Effector CD4-positive, alpha-beta T cell (primary cell): ENCODE measurements around the gene SLIT3.

Experiments
- DNase-seq: peaks from one replicate; pipeline ENCODE4 v3.0.0-alpha.2; 2020

Gene SLIT3

DNA sequence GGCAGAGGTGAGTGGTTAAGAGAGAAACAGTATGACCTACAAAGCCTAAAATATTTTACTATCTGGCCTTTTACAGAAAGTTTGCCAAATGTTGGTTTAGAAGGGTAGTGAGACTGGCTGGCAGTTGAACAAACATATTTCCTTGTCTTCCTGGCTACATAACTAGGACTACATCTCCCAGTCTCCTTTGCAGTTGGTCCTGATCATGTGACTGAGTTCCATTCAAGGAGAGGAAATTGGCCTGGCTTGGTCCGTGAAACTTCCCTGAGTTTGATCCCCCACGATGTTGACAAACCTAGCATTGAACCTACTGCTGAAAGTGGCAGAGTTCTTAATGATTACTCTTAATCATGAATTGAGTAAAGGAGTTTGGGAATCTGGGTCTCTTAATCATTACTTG, 280.8 kb downstream of the SLIT3 start:
- no peak for DNase-seq

- DNase-seq: no peak
Measured at GRCh38 chr5:169018925-169019324, 282.0 kb downstream of the SLIT3 start.

- no peak for DNase-seq
Measured at GRCh38 chr5:169015991-169016390, 284.9 kb downstream of the SLIT3 start.

DNA sequence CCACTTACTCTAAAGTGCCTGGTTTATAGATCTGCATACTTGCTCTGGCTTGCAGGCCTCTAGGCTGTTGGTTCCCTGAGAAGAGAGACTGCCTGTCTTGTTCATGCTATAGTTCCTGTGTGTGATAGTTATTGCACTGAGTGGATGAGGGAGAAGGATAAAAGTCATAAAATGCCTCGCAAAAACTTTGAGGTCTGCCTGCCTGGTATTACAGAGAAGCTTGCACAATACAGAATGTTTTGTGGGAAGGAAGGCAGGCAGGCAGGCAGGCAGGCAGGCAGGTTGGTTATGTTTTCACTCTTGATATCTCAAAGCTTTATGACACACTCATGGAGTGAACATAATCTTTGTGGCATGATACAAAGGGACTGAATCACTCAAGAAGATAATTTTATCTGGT, 287.1 kb downstream of the SLIT3 start:
- DNase-seq: no peak

DNA sequence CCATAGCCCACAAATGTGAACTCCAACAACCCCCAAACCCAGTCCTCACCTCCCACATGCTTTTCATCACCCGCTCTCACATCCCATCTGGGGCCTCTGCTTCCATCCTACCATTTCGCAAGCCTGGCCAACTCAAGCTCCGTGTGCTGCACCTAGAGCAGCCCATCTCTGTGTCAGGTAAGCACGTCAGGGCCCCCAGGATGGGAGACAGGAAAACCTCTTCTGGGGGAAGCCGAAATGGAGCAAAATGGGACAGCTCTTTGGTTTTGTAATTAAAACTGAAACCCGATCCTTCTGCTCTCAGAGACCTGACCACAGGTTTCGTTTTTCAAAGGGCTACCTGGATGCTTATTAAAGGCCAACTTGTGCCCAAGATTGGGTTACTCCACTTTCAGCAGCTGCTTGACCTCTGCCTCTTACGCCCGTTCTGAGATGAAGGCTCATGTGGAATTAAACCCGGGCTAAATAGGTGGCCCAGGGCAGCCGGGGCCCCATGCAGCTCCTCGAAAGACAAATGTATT, 287.7 kb downstream of the SLIT3 start:
- no peak for DNase-seq

DNA sequence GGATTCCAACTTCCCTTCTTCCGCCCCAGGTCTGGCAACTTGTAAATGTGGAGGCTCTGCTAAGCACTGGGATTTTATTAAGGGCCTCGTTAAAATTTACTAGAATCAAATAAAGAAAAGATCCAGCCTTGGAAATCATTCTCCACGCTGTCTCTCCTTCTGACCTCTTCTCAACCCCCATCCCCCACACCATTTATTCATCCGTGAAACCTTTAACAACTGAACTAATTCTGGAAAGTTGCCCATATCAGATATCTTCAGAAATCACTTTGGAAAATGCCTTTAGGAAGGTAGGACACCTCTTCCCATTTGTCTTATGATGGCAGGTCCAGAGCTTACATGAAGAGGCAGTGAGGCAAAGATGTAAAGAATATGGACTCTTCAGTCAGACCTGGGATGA, 288.5 kb downstream of the SLIT3 start:
- no peak for DNase-seq

DNA sequence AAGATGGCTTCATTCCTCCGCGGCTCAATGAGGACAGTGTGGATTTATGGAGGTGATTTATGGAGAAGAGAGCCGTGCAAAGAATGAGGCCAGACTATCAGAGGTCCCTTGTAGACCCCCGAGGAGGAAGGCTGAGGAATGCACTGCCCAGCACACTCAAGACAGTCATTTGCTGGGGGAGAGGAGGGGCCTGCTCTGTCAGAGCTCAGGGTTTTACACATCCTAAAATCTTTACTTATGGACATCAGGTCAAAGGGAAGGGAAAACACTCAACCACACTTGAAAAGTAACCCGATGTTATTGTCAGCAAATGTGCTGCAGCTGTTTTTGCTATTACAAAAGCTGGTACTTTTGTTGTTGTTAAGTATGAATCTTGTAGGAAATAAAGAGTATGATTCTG, 289.5 kb downstream of the SLIT3 start:
- no peak for DNase-seq

DNA sequence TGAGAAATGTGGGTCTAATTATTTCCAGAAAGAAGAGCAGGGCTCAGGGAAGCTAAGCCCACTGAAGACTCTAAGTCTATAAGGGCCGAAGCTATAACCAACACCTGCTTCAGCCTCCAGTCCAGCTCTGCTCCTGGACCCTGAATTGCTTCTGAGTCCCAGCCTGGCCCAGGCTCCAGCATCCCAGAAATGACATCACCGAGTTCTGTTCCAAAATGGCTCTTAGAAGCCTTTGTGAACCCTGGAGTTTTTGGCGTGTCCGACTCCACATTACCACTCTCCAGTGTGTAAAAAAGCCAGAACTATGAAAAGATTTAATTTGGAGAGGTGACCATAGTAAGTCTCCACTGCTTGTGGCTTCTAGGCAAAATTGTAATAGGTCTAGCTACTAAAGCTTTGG, 289.9 kb downstream of the SLIT3 start:
- DNase-seq: no peak

DNA sequence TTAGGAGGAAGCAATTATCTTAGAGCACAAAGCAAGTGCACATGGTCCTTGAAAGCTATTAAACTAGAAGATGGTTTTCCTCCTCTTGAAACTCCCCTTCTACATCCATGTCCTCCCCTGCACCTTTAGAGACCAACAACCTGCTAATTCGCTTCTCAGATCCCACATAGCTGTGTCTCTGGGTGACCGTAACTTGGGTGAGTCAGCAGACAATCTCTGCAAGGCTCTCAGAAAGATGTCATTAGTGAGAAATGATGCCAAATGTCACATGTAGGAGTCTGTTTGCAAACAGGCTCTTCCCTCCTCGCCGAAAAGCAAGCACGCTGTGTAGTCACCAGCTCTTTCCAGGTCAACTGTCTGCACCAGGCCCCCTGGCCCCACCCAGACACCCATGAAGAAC, 291.8 kb downstream of the SLIT3 start:
- no peak for DNase-seq

DNA sequence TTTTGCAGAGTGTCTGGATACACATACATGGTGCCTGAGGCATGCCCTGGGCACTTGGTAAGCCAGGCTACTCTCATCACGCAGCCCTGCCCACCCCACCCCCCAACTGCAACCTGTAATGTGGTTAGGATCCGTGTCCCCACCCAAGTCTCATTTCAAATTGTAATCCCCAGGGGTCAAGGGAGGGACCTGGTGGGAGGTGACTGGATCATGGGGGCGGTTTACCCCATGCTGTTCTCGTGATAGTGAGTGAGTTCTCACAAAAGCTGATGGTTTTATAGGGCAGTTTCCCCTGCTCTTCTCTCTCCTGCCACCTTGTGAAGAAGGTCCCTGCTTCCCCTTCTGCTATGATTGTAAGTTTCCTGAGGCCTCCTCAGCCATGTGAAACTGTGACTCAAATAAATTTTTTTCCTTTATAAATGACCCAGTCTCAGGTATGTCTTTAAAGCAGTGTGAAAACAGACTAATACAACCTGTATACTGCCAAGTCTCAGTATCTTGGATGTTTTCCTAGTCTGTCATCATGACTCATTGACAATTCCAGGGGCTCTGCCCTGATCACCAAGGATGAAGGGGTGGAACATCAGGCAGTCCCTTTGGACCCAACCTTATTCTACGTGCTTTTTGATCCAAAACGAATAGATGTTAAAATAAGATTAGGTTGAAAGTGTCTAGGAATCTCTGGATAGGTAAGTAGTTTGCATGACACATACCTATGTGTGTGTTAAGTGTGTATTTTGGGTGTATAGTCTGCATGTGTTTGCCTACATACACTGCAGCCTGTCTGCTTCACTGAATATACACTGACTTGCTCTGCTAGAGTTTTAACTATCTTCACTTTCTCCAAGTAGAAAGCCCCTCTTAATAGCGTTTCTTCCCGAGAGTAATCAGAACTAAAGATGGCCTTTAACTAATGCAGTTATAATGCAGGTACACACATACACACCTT, 293.8 kb downstream of the SLIT3 start:
- DNase-seq: no peak

DNA sequence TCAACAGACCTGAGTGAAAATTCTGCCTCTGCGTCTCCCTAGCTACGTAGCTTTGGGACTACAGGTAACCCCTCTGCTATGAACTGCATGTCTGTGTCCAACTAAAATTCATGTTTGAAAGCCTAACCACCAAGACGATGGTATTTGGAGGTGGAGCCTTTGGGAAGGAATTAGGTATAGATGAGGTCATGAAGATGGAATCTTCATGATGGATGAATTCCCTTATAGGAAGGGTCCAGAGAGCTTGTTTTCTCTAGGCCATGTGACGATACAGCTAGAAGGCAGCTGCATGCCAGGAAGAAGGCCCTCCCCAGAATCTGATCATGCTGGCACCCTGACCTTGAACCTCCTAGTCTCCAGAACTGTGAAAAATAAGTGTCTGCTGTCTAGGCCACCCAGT, 296.4 kb downstream of the SLIT3 start:
- no peak for DNase-seq

DNA sequence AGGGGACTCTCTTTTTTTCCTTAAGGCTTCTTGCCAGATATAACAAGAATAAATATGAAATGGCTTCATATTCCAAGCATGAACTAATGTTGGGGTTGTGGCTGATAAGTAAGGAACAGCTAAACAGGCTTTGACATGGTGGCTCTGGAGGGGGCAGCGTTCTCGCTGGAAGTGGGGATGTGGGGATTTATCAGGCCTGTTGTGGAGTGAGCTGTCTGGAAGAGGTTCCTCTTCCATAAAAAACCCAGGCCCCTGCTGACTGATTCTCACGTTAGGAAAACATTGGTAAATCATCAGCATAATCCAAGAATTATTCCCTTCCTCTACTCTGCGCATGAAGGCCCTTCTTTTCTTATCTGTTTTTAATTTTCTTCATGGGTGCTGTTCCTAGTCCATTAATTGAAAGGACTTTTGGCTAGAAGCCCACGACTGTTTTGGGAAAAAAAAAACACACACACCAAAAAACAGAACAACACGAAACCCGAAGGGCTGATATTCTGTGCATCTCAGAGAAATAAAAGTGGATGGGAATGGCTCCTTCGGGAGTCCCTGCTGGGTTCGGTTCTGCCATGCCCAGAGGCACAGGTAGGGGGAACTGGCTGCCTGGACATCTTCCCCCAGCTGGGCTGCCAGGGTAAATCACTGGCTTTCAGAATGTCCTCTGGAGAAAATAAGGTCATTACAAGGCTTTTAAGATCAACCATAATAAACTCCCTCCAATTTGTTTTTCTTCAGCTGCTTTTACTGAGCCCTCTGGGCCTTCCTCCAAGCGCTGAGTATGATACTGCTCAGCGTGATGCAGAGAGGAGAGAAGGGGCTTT, 297.0 kb downstream of the SLIT3 start:
- no peak for DNase-seq

DNA sequence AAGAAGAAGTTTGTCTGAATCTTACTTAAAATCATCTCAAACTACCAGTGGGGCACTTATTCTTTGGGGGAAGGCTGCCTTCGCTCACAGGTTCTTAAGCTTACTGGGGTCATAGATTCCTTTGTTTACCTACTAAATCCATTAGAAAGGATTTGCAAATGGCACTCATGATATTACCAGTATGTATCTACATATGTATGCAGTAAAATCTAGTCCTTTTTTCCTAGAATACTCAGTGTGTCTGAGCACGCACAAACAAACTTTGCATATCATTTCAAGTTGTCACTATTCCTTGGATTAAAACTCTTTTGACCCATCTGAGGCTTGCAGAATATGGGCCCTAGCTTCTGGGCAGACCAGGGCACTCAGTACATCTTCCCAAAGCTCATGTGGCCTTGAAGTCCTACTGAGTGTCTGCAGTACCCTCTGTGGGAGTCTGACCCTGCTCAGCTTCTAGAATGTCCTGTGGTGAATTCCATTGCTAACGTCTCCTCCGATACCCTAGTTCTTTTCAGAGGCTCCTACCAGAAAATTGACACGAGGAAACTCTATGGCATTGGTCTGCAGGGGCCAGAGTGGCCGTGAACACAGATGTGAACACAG, 297.9 kb downstream of the SLIT3 start:
- DNase-seq: no peak

DNA sequence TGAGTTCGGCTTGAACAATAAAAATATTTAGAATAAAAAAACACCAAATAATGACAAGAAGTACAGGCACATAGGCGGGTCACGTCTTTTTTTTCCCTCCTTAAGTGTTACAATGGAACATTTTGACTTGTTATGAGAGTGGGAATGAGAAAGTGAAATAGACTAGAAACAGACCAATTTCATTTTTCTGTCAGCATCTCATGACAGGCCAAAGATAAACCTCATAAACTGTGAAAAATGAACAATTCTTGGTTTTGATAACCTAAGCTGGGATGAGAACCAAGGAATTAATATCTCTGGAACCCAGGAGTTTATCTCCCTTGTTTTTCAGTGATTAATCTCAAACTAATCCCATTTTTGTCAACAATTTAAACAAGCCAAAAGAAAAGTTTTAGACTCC, 299.5 kb downstream of the SLIT3 start:
- DNase-seq: no peak

- DNase-seq: no peak
Measured at GRCh38 chr5:168995024-168995423, 305.9 kb downstream of the SLIT3 start.

DNA sequence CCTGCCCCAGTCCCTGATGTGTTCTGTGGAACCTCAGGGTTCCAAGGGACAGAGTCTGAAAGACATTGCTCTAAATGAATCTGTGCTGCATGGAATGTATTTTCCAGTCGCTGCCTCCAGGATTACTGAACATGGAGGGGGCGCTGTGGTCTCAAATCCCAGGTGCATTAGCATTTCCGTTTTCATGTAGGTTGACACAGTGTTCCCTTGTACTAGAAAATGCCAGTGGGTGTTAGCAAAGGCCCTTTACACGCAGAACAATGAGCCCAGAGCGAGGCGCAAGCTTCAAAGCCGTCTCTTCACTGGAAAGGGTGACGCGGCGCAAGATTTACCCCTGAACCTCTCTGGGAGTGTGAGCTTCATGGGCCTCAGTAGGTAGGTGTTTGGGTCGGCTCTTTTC, 308.3 kb downstream of the SLIT3 start:
- no peak for DNase-seq

GRCh38 chr5:168992016-168992415, 308.9 kb downstream of the SLIT3 start:
- DNase-seq: no peak

- no peak for DNase-seq
Measured at GRCh38 chr5:168991311-168991710, 309.6 kb downstream of the SLIT3 start.

- DNase-seq: no peak
Measured at GRCh38 chr5:168990679-168991078, 310.3 kb downstream of the SLIT3 start.

- DNase-seq: no peak
Measured at GRCh38 chr5:168989731-168990505, 311.0 kb downstream of the SLIT3 start.

DNA sequence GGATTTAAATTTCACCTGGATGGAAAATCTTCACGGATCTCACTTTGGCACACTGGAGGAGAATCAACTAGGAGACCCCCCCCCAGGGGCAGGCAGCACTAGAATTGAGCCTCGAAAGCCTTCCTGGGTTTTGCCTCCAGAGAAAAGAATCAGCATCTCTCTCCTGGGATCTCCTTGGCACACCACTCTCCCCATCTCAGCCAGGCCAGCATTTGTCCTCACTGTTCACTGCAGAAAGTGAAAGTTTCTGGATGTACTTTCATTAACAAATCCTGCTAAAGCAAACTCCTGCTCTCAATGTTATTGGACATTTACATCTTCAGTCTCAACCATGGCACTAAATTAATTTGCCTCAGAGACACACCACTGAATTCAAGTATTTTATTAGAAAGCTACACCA, 312.2 kb downstream of the SLIT3 start:
- no peak for DNase-seq

- DNase-seq: peak; percentile 16
Measured at GRCh38 chr5:168987543-168988300, 313.2 kb downstream of the SLIT3 start.
